H9 (cell line): Measurements from ENCODE around the gene GBE1. TPM values are rescaled to one million over a fixed set of nuclear protein-coding genes. Genes with fewer than 3 reads are reported as not detected.

Experiments
- DNase-seq: peaks from one replicate; pipeline ENCODE4 v3.0.0-alpha.2; 2017
- H2AFZ ChIP-seq: one replicate; pipeline ENCODE4 v1.6.1; 2013; ENCODE audit warnings: mild to moderate bottlenecking, low read length, control low read depth, moderate library complexity
- H2AK5ac ChIP-seq: 2 replicates; pipeline ENCODE4 v1.6.1; 2013; ENCODE audit warnings: low read length, control low read depth, mixed read lengths; ENCODE audit not compliant: insufficient read length
- H2BK120ac ChIP-seq: one replicate; pipeline ENCODE4 v1.6.1; 2013; ENCODE audit warnings: low read depth, mild to moderate bottlenecking, low read length, control low read depth, inconsistent platforms; ENCODE audit not compliant: poor library complexity, severe bottlenecking
- H2BK12ac ChIP-seq: 2 replicates; pipeline ENCODE4 v1.6.1; 2013; ENCODE audit warnings: low read length, control low read depth, mixed read lengths, low read depth; ENCODE audit not compliant: insufficient read length
- H2BK15ac ChIP-seq: 2 replicates; pipeline ENCODE4 v1.6.1; 2013; ENCODE audit warnings: low read depth, low read length, control low read depth
- H2BK20ac ChIP-seq: one replicate; pipeline ENCODE4 v1.6.1; 2013; ENCODE audit warnings: low read depth, mild to moderate bottlenecking, low read length, control low read depth, inconsistent platforms; ENCODE audit not compliant: poor library complexity, severe bottlenecking
- H2BK5ac ChIP-seq: 2 replicates; pipeline ENCODE4 v1.6.1; 2013; ENCODE audit warnings: low read length, control low read depth, mixed read lengths; ENCODE audit not compliant: insufficient read length
- H3K14ac ChIP-seq: 2 replicates; pipeline ENCODE4 v1.6.1; 2013; ENCODE audit warnings: low read length, control low read depth; ENCODE audit not compliant: insufficient read depth
- H3K18ac ChIP-seq: 2 replicates; pipeline ENCODE4 v1.6.1; 2013; ENCODE audit warnings: low read depth, mild to moderate bottlenecking, mixed read lengths, low read length, control low read depth; ENCODE audit not compliant: insufficient read length
- H3K23ac ChIP-seq: 2 replicates; pipeline ENCODE4 v1.6.1; 2013; ENCODE audit warnings: low read length, control low read depth, mixed read lengths, low read depth; ENCODE audit not compliant: insufficient read length
- H3K23me2 ChIP-seq: 2 replicates; pipeline ENCODE4 v1.6.1; 2013; ENCODE audit warnings: low read depth, mild to moderate bottlenecking, mixed read lengths, low read length, control low read depth; ENCODE audit not compliant: insufficient read length, poor library complexity, severe bottlenecking
- H3K27ac ChIP-seq: 2 replicates; pipeline ENCODE4 v1.5.1; 2013; ENCODE audit warnings: low read length, control low read depth, mixed read lengths, low read depth; ENCODE audit not compliant: insufficient read length
- H3K27me3 ChIP-seq: 2 replicates; pipeline ENCODE4 v1.6.1; 2013; ENCODE audit warnings: low read length, control low read depth, inconsistent platforms; ENCODE audit not compliant: insufficient read depth
- H3K4ac ChIP-seq: 2 replicates; pipeline ENCODE4 v1.6.1; 2013; ENCODE audit warnings: low read depth, mild to moderate bottlenecking, control low read depth, inconsistent platforms, low read length, moderate library complexity
- H3K4me1 ChIP-seq: 2 replicates; pipeline ENCODE4 v1.6.1; 2013; ENCODE audit warnings: low read length, control low read depth, inconsistent platforms; ENCODE audit not compliant: insufficient read depth
- H3K4me2 ChIP-seq: 2 replicates; pipeline ENCODE4 v1.6.1; 2013; ENCODE audit warnings: low read length, control low read depth, mixed read lengths; ENCODE audit not compliant: insufficient read length, insufficient read depth
- H3K56ac ChIP-seq: 2 replicates; pipeline ENCODE4 v1.6.1; 2013; ENCODE audit warnings: low read depth, mild to moderate bottlenecking, mixed read lengths, low read length, control low read depth; ENCODE audit not compliant: insufficient read length
- H3K79me1 ChIP-seq: 2 replicates; pipeline ENCODE4 v1.6.1; 2013; ENCODE audit warnings: low read depth, mild to moderate bottlenecking, moderate library complexity, low read length, control low read depth, inconsistent platforms; ENCODE audit not compliant: insufficient read depth, poor library complexity, severe bottlenecking
- H3K79me2 ChIP-seq: 2 replicates; pipeline ENCODE4 v1.6.1; 2013; ENCODE audit warnings: low read length, control low read depth, inconsistent platforms; ENCODE audit not compliant: insufficient read depth
- H3K9ac ChIP-seq: 2 replicates; pipeline ENCODE4 v1.6.1; 2013; ENCODE audit warnings: low read length, control low read depth, mixed read lengths; ENCODE audit not compliant: insufficient read length; ENCODE audit errors: extremely low read depth
- H3K9me3 ChIP-seq: one replicate; pipeline ENCODE4 v1.6.1; 2013; ENCODE audit warnings: low read depth, low read length, inconsistent platforms; ENCODE audit not compliant: control insufficient read depth
- H3T11ph ChIP-seq: one replicate; pipeline ENCODE4 v1.6.1; 2013; ENCODE audit warnings: mild to moderate bottlenecking, low read length, control low read depth, inconsistent platforms
- H4K20me1 ChIP-seq: one replicate; pipeline ENCODE4 v1.6.1; 2013; ENCODE audit not compliant: control insufficient read depth, insufficient read length, insufficient read depth
- H4K5ac ChIP-seq: 2 replicates; pipeline ENCODE4 v1.6.1; 2013; ENCODE audit warnings: low read depth, mild to moderate bottlenecking, mixed read lengths, low read length, control low read depth; ENCODE audit not compliant: insufficient read length
- H4K8ac ChIP-seq: replicated peaks from 2 replicates; pipeline ENCODE4 v1.6.1; 2013; ENCODE audit warnings: low read length, control low read depth, mixed read lengths, low read depth; ENCODE audit not compliant: insufficient read length
- H4K91ac ChIP-seq: 2 replicates; pipeline ENCODE4 v1.6.1; 2013; ENCODE audit warnings: low read depth, mild to moderate bottlenecking, moderate library complexity, mixed read lengths, low read length, control low read depth; ENCODE audit not compliant: insufficient read length
- H3K27ac Mint-ChIP-seq, 3 experiments: 2 replicates in 2 of 3; 3 replicates in 1 of 3; pipeline ENCODE4 v1.8.0; 2020 to 2021; ENCODE audit warnings: mixed read lengths in 3 of 3, mild to moderate bottlenecking in 1 of 3, moderate library complexity in 1 of 3
- H3K27me3 Mint-ChIP-seq: 2 replicates; pipeline ENCODE4 v1.8.0; 2021; ENCODE audit warnings: low read depth, mild to moderate bottlenecking, moderate library complexity, mixed read lengths
- H3K36me3 Mint-ChIP-seq, 3 experiments: 2 replicates in 2 of 3; 3 replicates in 1 of 3; pipeline ENCODE4 v1.8.0; 2020 to 2021; ENCODE audit warnings: low read depth in 3 of 3, mixed read lengths in 3 of 3; ENCODE audit not compliant: insufficient read depth in 1 of 3
- H3K4me1 Mint-ChIP-seq, 2 experiments: 2 replicates each; pipeline ENCODE4 v1.8.0; 2020; ENCODE audit warnings: mixed read lengths in 2 of 2
- H3K4me3 Mint-ChIP-seq, 2 experiments: 2 replicates in 1 of 2; 3 replicates in 1 of 2; pipeline ENCODE4 v1.8.0; 2020 to 2021; ENCODE audit warnings: mild to moderate bottlenecking in 2 of 2, mixed read lengths in 2 of 2, moderate library complexity in 1 of 2
- H3K9me3 Mint-ChIP-seq, 2 experiments: 2 replicates in 1 of 2; 3 replicates in 1 of 2; pipeline ENCODE4 v1.8.0; 2020; ENCODE audit warnings: mild to moderate bottlenecking in 2 of 2, mixed read lengths in 2 of 2, moderate library complexity in 1 of 2
- WGBS: extraction: QIAGEN DNeasy Blood & Tissue Kit; methylation state at CpG from one replicate; pipeline ENCODE4 v1.1.7; 2013; ENCODE audit warnings: missing lambda C conversion rate, low lambda C conversion rate, mixed read lengths; ENCODE audit not compliant: insufficient read length; ENCODE audit errors: extremely low coverage; 5-methylcytosine and 5-hydroxymethylcytosine counted together
- total RNA-seq: library from RNA; stranded (reverse); gene quantifications from 2 replicates; pipeline ENCODE4 v1.2.1, GENCODE V29; 2021
- TF ChIP-seq, protein P1 (sequence below): fragments of 200-600 bp; sonication (generic); conservative IDR thresholded peaks from 3 replicates; pipeline ENCODE4 v1.8.0; 2021; ENCODE audit warnings: antibody characterized with exemption, mild to moderate bottlenecking

GBE1 gene
- total RNA-seq, 1 experiment from 2014 or later, result 13.8 TPM

DNA sequence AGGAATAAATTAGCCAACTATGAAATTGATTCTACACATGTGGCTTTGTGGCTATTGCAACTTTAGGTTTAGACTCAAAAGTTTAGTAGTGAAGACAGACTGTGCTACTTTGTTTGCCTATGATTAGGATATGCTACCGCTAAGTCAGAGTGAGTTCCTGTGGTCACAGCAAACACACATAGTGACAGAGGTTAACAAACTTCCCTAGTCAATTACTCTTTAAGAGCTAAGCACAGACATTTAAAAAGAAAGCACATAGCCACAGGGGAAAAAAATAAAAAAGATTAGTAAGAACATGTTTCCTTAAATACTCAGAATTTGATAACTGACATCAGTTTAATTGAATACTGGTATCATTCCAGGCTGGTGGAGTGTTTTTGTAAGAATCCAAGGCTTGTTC is 207.1 kb downstream of the GBE1 start:
- no peaks in the 10 kb centered on the region for H4K20me1 ChIP-seq
- no peak overlapping the region for H4K5ac ChIP-seq
- no peaks in the 10 kb centered on the region for H3K27me3 Mint-ChIP-seq
- H3K23me2 ChIP-seq, result no peaks in the 10 kb centered on the region
- H2BK20ac ChIP-seq, result no peak overlapping the region
- no peak overlapping the region for H3K56ac ChIP-seq
- no peak overlapping the region for H3K27ac ChIP-seq
- no peak overlapping the region for H2BK12ac ChIP-seq
- no peak overlapping the region for H3K4me2 ChIP-seq
- no peak overlapping the region for H2BK120ac ChIP-seq
- H3K14ac ChIP-seq, result no peak overlapping the region
- no peaks in the 10 kb centered on the region for H3K9me3 ChIP-seq
- peaks cover 2 to 8% (median 2%) of the 10 kb centered on the region in 3 experiments; a peak in 3 of 7 replicates for H3K36me3 Mint-ChIP-seq
- peaks cover 0 to 8% of the 10 kb centered on the region in 2 experiments; a peak in 3 of 5 replicates for H3K9me3 Mint-ChIP-seq
- no peaks in the 10 kb centered on the region; the same call in 1 of the 2 replicates for H3K4me1 ChIP-seq
- peaks cover 0 to 3% of the 10 kb centered on the region in 2 experiments; a peak in 1 of 4 replicates for H3K4me1 Mint-ChIP-seq
- TF ChIP-seq, protein P1, sequence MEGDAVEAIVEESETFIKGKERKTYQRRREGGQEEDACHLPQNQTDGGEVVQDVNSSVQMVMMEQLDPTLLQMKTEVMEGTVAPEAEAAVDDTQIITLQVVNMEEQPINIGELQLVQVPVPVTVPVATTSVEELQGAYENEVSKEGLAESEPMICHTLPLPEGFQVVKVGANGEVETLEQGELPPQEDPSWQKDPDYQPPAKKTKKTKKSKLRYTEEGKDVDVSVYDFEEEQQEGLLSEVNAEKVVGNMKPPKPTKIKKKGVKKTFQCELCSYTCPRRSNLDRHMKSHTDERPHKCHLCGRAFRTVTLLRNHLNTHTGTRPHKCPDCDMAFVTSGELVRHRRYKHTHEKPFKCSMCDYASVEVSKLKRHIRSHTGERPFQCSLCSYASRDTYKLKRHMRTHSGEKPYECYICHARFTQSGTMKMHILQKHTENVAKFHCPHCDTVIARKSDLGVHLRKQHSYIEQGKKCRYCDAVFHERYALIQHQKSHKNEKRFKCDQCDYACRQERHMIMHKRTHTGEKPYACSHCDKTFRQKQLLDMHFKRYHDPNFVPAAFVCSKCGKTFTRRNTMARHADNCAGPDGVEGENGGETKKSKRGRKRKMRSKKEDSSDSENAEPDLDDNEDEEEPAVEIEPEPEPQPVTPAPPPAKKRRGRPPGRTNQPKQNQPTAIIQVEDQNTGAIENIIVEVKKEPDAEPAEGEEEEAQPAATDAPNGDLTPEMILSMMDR, result no peak
- no peak for DNase-seq
- WGBS, result no CpG with 5 or more reads among the region's 1 CpG
- H3K27me3 ChIP-seq, result no peaks in the 10 kb centered on the region
- H3K9ac ChIP-seq, result no peak overlapping the region
- no peak overlapping the region for H3T11ph ChIP-seq
- no peak overlapping the region for H2BK5ac ChIP-seq
- H3K23ac ChIP-seq, result no peak overlapping the region
- no peak overlapping the region for H2BK15ac ChIP-seq
- H2AFZ ChIP-seq, result no peak overlapping the region
- H3K79me2 ChIP-seq, result no peaks in the 10 kb centered on the region
- H4K8ac ChIP-seq, result no peak overlapping the region
- H2AK5ac ChIP-seq, result no peak overlapping the region
- H4K91ac ChIP-seq, result no peak overlapping the region
- no peaks in the 10 kb centered on the region for H3K79me1 ChIP-seq
- no peak overlapping the region for H3K4ac ChIP-seq
- no peak overlapping the region; a peak in 1 of 7 replicates for H3K27ac Mint-ChIP-seq
- no peak overlapping the region for H3K18ac ChIP-seq
- no peak overlapping the region for H3K4me3 Mint-ChIP-seq
